HCT116 (cell line): ENCODE results near the gene KIF18A. TPM values are rescaled to one million over a fixed set of nuclear protein-coding genes. Genes with fewer than 3 reads are reported as not detected.

ENCODE experiments used
- ATAC-seq: fragments of 200-7000 bp; cut with Tn5 transposase; 2 replicates; pipeline ENCODE4 v1.9.1; 2020; ENCODE audit warnings: mild to moderate bottlenecking, moderate library complexity
- BruUV-seq: library from RNA; stranded (reverse); fragments of 400-500 nt; replicated peaks from 2 replicates; lab custom pipeline; 2021; lab: Mats Ljungman, UMichigan
- CTCF ChIA-PET: fragments of 300-600 bp; sonication (Branson Sonifier 250); formaldehyde crosslinking; loops from one replicate; lab custom pipeline; 2021; ENCODE audit warnings: antibody characterized with exemption; lab: Charles Lee
- POLR2A ChIA-PET: fragments of 300-600, 350-600 bp; sonication (Branson Sonifier 250); formaldehyde crosslinking; loops from one replicate; lab custom pipeline; 2021; ENCODE audit warnings: antibody characterized with exemption; lab: Charles Lee
- RAD21 ChIA-PET, 2 experiments: fragments of 300-600 bp; sonication (Branson Sonifier 250); formaldehyde crosslinking; loops; one replicate each; lab custom pipeline; 2023; ENCODE audit warnings: low total read pairs in 2 of 2; ENCODE audit not compliant: uncharacterized antibody in 2 of 2, unreplicated experiment in 2 of 2, low non-redundant PET in 1 of 2; lab: Charles Lee
- DNase-seq: peaks from one replicate; pipeline ENCODE4 v3.0.0-alpha.2; 2010; ENCODE audit warnings: low read depth, low spot score
- H2AFZ ChIP-seq: fragments of 200-600 bp; shearing (Covaris generic), sonication (generic); 2 replicates; pipeline ENCODE4 v1.6.1; 2017; ENCODE audit warnings: low read depth, mixed run types, mixed read lengths, antibody characterized with exemption, low read length; ENCODE audit not compliant: poor library complexity, severe bottlenecking
- H3K27ac ChIP-seq: 2 replicates; pipeline ENCODE4 v1.5.1; 2012; ENCODE audit warnings: low read depth, low read length
- H3K27me3 ChIP-seq: fragments of 200-600 bp; sonication (generic); 2 replicates; pipeline ENCODE4 v1.6.1; 2016; ENCODE audit warnings: mixed run types, low read length, mixed read lengths; ENCODE audit not compliant: insufficient read depth
- H3K36me3 ChIP-seq, 2 experiments: fragments of 200-500 bp in 1 of 2; fragments of 200-600 bp in 1 of 2; sonication (Bioruptor generic) in 1 of 2; sonication (generic) in 1 of 2; 2 replicates each; pipeline versions ENCODE4 v1.5.1 to v1.6.1; 2014 to 2016; ENCODE audit warnings: low read length in 2 of 2, inconsistent platforms in 1 of 2, mixed read lengths in 1 of 2, mixed run types in 1 of 2; ENCODE audit not compliant: insufficient read depth in 2 of 2, control insufficient read depth in 1 of 2
- H3K4me1 ChIP-seq, 2 experiments: fragments of 200-600 bp in 1 of 2; sonication (generic) in 1 of 2; 2 replicates each; pipeline versions ENCODE4 v1.5.1 to v1.6.1; 2012 to 2017; ENCODE audit warnings: low read length in 2 of 2, inconsistent platforms in 1 of 2, mild to moderate bottlenecking in 1 of 2, mixed read lengths in 1 of 2, mixed run types in 1 of 2, moderate library complexity in 1 of 2; ENCODE audit not compliant: insufficient read depth in 2 of 2, control insufficient read depth in 1 of 2
- H3K4me2 ChIP-seq: fragments of 200-600 bp; sonication (generic); 2 replicates; pipeline ENCODE4 v1.6.1; 2017; ENCODE audit warnings: mixed run types, low read length, mixed read lengths
- H3K4me3 ChIP-seq, 2 experiments: fragments of 200-600 bp in 1 of 2; sonication (generic) in 1 of 2; replicated peaks in 1 of 2; 2 replicates each; pipeline ENCODE4 v1.5.1; 2011 to 2016; ENCODE audit warnings: low read length in 2 of 2, control low read depth in 1 of 2, low read depth in 1 of 2, mild to moderate bottlenecking in 1 of 2, mixed read lengths in 1 of 2, mixed run types in 1 of 2
- H3K79me2 ChIP-seq: fragments of 200-600 bp; sonication (generic); 2 replicates; pipeline ENCODE4 v1.6.1; 2017; ENCODE audit warnings: mild to moderate bottlenecking, mixed run types, low read length, moderate library complexity, mixed read lengths; ENCODE audit not compliant: insufficient read depth
- H3K9ac ChIP-seq: fragments of 200-600 bp; sonication (generic); 2 replicates; pipeline ENCODE4 v1.6.1; 2016; ENCODE audit warnings: low read length, mixed read lengths
- H3K9me2 ChIP-seq: fragments of 200-600 bp; sonication (generic), shearing (Covaris generic); 2 replicates; pipeline ENCODE4 v1.6.1; 2017; ENCODE audit warnings: mixed run types, mild to moderate bottlenecking, moderate library complexity; ENCODE audit not compliant: insufficient read depth
- H3K9me3 ChIP-seq, 2 experiments: fragments of 200-500 bp in 1 of 2; fragments of 200-600 bp in 1 of 2; sonication (Bioruptor generic) in 1 of 2; sonication (generic) in 1 of 2; 2 replicates each; pipeline ENCODE4 v1.6.1; 2014 to 2017; ENCODE audit warnings: low read length in 2 of 2, mixed read lengths in 2 of 2, inconsistent platforms in 1 of 2, low read depth in 1 of 2, mild to moderate bottlenecking in 1 of 2, mixed run types in 1 of 2, moderate library complexity in 1 of 2; ENCODE audit not compliant: control insufficient read depth in 1 of 2, insufficient read depth in 1 of 2
- H4K20me1 ChIP-seq: fragments of 200-600 bp; sonication (generic), shearing (Covaris generic); 2 replicates; pipeline ENCODE4 v1.6.1; 2017; ENCODE audit warnings: mixed run types, mild to moderate bottlenecking, moderate library complexity; ENCODE audit not compliant: insufficient read depth
- ELF1 ChIP-seq: IDR thresholded peaks from 2 replicates; pipeline ENCODE4 v1.6.1; 2012; ENCODE audit warnings: low read depth, borderline replicate concordance
- EZH2 ChIP-seq: fragments of 200-600 bp; sonication (generic); IDR thresholded peaks from 2 replicates; pipeline ENCODE4 v1.6.1; 2017; ENCODE audit warnings: antibody characterized with exemption, mixed run types
- EZH2phosphoT487 ChIP-seq: fragments of 200-600 bp; IDR thresholded peaks from 2 replicates; pipeline ENCODE4 v1.6.1; 2018; ENCODE audit warnings: antibody characterized with exemption, borderline replicate concordance
- JUND ChIP-seq: IDR thresholded peaks from 2 replicates; pipeline ENCODE4 v1.6.1; 2012
- POLR2A ChIP-seq: IDR thresholded peaks from 2 replicates; pipeline ENCODE4 v1.7.0; 2011; ENCODE audit warnings: borderline replicate concordance; ENCODE audit not compliant: insufficient read depth, insufficient read length; ENCODE audit errors: extremely low read depth
- POLR2AphosphoS5 ChIP-seq: IDR thresholded peaks from 2 replicates; pipeline ENCODE4 v1.6.1; 2011; ENCODE audit warnings: mild to moderate bottlenecking, low read depth, low read length, moderate library complexity
- RAD21 ChIP-seq: IDR thresholded peaks from 2 replicates; pipeline ENCODE4 v1.6.1; 2012; ENCODE audit warnings: low read depth, mild to moderate bottlenecking
- SIN3A ChIP-seq: IDR thresholded peaks from 2 replicates; pipeline ENCODE4 v1.6.1; 2012; ENCODE audit warnings: low read depth
- SP1 ChIP-seq: IDR thresholded peaks from 2 replicates; pipeline ENCODE4 v1.6.1; 2012; ENCODE audit warnings: low read depth
- ZFX ChIP-seq: fragments of 450-650 bp; IDR thresholded peaks from 2 replicates; pipeline ENCODE4 v1.6.1; 2017
- ZNF274 ChIP-seq: fragments of 200-500 bp; sonication (Bioruptor generic); IDR thresholded peaks from 2 replicates; pipeline ENCODE4 v1.6.1; 2014; ENCODE audit warnings: mild to moderate bottlenecking, low read depth, low read length, inconsistent platforms
- intact Hi-C: fragments of 100-400 bp; cut with micrococcal nuclease; formaldehyde crosslinking; loops from 2 replicates; pipeline ENCODE4 v1.10.0; 2022
- total RNA-seq: library from RNA; stranded (reverse); gene quantifications from one replicate; pipeline ENCODE4 v1.2.1, GENCODE V29; 2021; ENCODE audit not compliant: unreplicated experiment
- TF ChIP-seq, protein P1 (sequence below): IDR thresholded peaks from 2 replicates; pipeline ENCODE4 v1.6.1; 2012
- TF ChIP-seq, protein P2 (sequence below): IDR thresholded peaks from 2 replicates; pipeline ENCODE4 v1.6.1; 2011; ENCODE audit warnings: mild to moderate bottlenecking, low read length, moderate library complexity; ENCODE audit not compliant: insufficient replicate concordance; ENCODE audit errors: extremely low read depth
- TF ChIP-seq, protein P3 (sequence below), 3 experiments: fragments of 200-600 bp in 1 of 3; sonication (generic) in 1 of 3; IDR thresholded peaks in 2 of 3; conservative IDR thresholded peaks in 1 of 3; 2 replicates each; pipeline ENCODE4 v1.5.1; 2012 to 2017; ENCODE audit warnings: low read depth in 2 of 3, low read length in 2 of 3, antibody characterized with exemption in 1 of 3, borderline replicate concordance in 1 of 3, control low read depth in 1 of 3, mild to moderate bottlenecking in 1 of 3, mixed read lengths in 1 of 3, mixed run types in 1 of 3, moderate library complexity in 1 of 3; ENCODE audit not compliant: insufficient read depth in 1 of 3
- TF ChIP-seq, protein P4 (sequence below): IDR thresholded peaks from 2 replicates; pipeline ENCODE4 v1.6.1; 2012

The KIF18A gene
- total RNA-seq, 1 experiment from 2014 or later = 50.7 TPM

DNA sequence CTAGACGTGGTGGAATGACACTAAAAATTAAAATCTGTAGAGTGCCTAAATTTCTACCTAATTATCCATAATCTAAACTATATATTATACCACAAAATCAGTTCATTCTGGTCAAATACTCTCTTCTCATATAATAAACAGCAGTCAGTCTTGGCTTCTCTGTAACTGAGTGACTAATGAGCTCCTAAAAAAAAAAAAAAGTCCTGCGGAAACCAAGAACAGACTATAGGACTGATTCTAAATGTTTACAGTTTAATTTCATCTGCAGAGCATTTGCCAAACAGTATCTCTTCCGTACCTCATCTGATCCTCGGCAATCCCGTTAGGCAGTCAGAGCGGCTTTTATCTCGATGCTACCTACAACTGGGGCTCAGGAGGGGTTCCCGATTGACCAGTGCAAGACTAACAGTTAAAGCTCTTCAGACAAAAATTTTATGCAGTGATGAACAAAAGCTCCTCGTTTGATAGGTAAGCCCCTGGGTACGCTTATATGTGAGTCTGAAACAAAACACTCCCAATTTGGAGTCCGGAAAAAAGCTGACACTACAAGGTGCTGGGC, 686 bp downstream of the KIF18A start (continued):
- no peak for TF ChIP-seq ZNF274
- no peak for TF ChIP-seq RAD21
- no peak for TF ChIP-seq JUND
- no peak for TF ChIP-seq ELF1
- TF ChIP-seq POLR2A = no peak
- TF ChIP-seq POLR2AphosphoS5 = no peak
- TF ChIP-seq, protein P1, sequence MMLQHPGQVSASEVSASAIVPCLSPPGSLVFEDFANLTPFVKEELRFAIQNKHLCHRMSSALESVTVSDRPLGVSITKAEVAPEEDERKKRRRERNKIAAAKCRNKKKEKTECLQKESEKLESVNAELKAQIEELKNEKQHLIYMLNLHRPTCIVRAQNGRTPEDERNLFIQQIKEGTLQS = no peak

DNA sequence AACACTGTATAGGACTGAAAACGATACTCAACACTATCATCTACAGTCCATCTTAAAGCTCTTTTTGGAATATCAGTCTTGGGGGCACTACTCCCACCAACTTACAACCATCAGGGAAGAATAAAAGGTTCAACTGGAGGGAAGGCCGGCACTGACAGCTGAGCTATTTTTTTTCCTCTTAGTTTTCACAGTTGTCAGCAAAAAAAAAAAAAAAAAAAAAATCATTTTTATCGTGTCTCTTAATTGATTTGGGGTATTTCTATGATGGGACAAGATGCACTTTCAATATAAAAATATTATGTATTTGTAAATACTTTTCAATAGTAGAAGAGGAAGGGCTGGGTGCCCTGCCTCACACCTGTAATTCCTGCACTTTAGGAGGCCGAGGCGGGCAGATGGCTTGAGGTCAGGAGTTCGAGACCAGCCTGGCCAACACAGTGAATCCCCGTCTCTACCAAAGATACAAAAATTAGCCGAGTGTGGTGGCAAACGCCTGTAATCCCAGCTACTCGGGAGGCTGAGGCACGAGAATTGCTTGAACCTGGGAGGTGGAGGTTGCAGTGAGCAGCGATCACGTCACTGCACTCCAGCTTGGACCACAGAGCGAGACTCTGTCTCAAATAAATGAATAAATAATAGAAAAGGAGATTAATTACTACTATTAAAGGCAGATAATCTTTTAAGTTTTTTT, 1.5 kb downstream of the KIF18A start:
- DNase-seq = no peak
- Histone ChIP-seq H3K4me1 (peaks cover 19 to 41% of the 10 kb centered on the region in 2 experiments; a peak in 3 of 4 replicates), H2AFZ (no peak overlapping the region), H3K36me3 (no peaks in the 10 kb centered on the region), H3K4me2 (peak overlapping the region; percentile 77), H3K9me3 (no peaks in the 10 kb centered on the region), H4K20me1 (no peaks in the 10 kb centered on the region), H3K9me2 (no peaks in the 10 kb centered on the region), H3K4me3 (peak overlapping the region; percentile 78 to 81), H3K27ac (no peak overlapping the region; the same call in 1 of the 2 replicates), H3K9ac (peak overlapping the region; percentile 84), H3K79me2 (peaks cover 96% of the 10 kb centered on the region), H3K27me3 (no peaks in the 10 kb centered on the region)
- ATAC-seq = no peak
- RAD21 ChIA-PET = no interaction called here
- POLR2A ChIA-PET = interaction anchor here (1.6 kb wide), 1 partner anchor 17 kb away, joined by 3 read pairs; no protein-coding TSS in a partner anchor
- CTCF ChIA-PET = no interaction called here
- TF ChIP-seq SP1 (no peak), EZH2phosphoT487 (no peak), ELF1 (no peak), SIN3A (no peak), RAD21 (no peak), EZH2 (no peak), JUND (no peak), POLR2AphosphoS5 (no peak), ZFX (no peak)
- TF ChIP-seq, protein P2, sequence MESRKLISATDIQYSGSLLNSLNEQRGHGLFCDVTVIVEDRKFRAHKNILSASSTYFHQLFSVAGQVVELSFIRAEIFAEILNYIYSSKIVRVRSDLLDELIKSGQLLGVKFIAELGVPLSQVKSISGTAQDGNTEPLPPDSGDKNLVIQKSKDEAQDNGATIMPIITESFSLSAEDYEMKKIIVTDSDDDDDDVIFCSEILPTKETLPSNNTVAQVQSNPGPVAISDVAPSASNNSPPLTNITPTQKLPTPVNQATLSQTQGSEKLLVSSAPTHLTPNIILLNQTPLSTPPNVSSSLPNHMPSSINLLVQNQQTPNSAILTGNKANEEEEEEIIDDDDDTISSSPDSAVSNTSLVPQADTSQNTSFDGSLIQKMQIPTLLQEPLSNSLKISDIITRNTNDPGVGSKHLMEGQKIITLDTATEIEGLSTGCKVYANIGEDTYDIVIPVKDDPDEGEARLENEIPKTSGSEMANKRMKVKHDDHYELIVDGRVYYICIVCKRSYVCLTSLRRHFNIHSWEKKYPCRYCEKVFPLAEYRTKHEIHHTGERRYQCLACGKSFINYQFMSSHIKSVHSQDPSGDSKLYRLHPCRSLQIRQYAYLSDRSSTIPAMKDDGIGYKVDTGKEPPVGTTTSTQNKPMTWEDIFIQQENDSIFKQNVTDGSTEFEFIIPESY = no peak
- TF ChIP-seq, protein P3, sequence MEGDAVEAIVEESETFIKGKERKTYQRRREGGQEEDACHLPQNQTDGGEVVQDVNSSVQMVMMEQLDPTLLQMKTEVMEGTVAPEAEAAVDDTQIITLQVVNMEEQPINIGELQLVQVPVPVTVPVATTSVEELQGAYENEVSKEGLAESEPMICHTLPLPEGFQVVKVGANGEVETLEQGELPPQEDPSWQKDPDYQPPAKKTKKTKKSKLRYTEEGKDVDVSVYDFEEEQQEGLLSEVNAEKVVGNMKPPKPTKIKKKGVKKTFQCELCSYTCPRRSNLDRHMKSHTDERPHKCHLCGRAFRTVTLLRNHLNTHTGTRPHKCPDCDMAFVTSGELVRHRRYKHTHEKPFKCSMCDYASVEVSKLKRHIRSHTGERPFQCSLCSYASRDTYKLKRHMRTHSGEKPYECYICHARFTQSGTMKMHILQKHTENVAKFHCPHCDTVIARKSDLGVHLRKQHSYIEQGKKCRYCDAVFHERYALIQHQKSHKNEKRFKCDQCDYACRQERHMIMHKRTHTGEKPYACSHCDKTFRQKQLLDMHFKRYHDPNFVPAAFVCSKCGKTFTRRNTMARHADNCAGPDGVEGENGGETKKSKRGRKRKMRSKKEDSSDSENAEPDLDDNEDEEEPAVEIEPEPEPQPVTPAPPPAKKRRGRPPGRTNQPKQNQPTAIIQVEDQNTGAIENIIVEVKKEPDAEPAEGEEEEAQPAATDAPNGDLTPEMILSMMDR (IDR thresholded peaks at IDR 0.05 in 2 of 3, conservative IDR thresholded peaks at IDR 0.05 in 1 of 3; ENCODE audit: borderline replicate concordance in 1 of 3, insufficient read depth in 1 of 3, low read depth in 2 of 3, low read length in 2 of 3) = no peak
- TF ChIP-seq, protein P4, sequence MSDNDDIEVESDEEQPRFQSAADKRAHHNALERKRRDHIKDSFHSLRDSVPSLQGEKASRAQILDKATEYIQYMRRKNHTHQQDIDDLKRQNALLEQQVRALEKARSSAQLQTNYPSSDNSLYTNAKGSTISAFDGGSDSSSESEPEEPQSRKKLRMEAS = no peak
- intact Hi-C loops = loop anchor here (5.0 to 10.0 kb wide), 2 partner anchors 172 to 389 kb away; no protein-coding TSS in a partner anchor
- BruUV-seq = no TSS peak
